ENCODE measurements around the gene STX18. TPM values are rescaled to one million over a fixed set of nuclear protein-coding genes. Genes with fewer than 3 reads are reported as not detected.

The STX18 gene
- total and polyA plus RNA-seq, 10 of the 15 experiments (the other 5 are each of a cell fraction or from before 2014, with no cell fraction given): 8.2 to 46.6 (median 31.1) TPM

GRCh38 chr4:4485806-4486205 is 56.0 kb downstream of the STX18 start (continued):
- TF ChIP-seq ZBTB4 (CRISPR knock-in tag; IDR thresholded peaks at IDR 0.05): no peak
- no peak for TF ChIP-seq EZH2 (IDR thresholded peaks at IDR 0.05; ENCODE audit: borderline replicate concordance, control insufficient read depth, low read depth, low read length)
- TF ChIP-seq ZBTB40 (IDR thresholded peaks at IDR 0.05; ENCODE audit: borderline replicate concordance): no peak
- no peak for TF ChIP-seq IRF4 (IDR thresholded peaks at IDR 0.05; ENCODE audit: low read depth, low read length)
- no peak for TF ChIP-seq E2F4 (IDR thresholded peaks at IDR 0.05; ENCODE audit: low read depth, low read length)
- TF ChIP-seq SMC3 (IDR thresholded peaks at IDR 0.05; ENCODE audit: borderline replicate concordance, low read length): no peak
- TF ChIP-seq HCFC1 (IDR thresholded peaks at IDR 0.05; ENCODE audit: low read length): no peak
- TF ChIP-seq KDM1A (IDR thresholded peaks at IDR 0.05; ENCODE audit: borderline replicate concordance): no peak
- TF ChIP-seq SUZ12 (IDR thresholded peaks at IDR 0.05; ENCODE audit: unreplicated experiment): no peak
- no peak for TF ChIP-seq CREM (IDR thresholded peaks at IDR 0.05; ENCODE audit: low read depth)
- TF ChIP-seq PML (IDR thresholded peaks at IDR 0.05; ENCODE audit: low read length): no peak
- no peak for TF ChIP-seq CHD1 (IDR thresholded peaks at IDR 0.05; ENCODE audit: low read depth, low read length)
- no peak for TF ChIP-seq CTCF (IDR thresholded peaks at IDR 0.05 in 2 of 3, conservative IDR thresholded peaks at IDR 0.05 in 1 of 3; ENCODE audit: control insufficient read depth in 2 of 3, extremely low read depth in 1 of 3, insufficient read depth in 1 of 3, low read depth in 3 of 3, low read length in 3 of 3)
- TF ChIP-seq PKNOX1 (IDR thresholded peaks at IDR 0.05): no peak
